Measurements from ENCODE around the gene BRINP1.

BRINP1 gene

DNA sequence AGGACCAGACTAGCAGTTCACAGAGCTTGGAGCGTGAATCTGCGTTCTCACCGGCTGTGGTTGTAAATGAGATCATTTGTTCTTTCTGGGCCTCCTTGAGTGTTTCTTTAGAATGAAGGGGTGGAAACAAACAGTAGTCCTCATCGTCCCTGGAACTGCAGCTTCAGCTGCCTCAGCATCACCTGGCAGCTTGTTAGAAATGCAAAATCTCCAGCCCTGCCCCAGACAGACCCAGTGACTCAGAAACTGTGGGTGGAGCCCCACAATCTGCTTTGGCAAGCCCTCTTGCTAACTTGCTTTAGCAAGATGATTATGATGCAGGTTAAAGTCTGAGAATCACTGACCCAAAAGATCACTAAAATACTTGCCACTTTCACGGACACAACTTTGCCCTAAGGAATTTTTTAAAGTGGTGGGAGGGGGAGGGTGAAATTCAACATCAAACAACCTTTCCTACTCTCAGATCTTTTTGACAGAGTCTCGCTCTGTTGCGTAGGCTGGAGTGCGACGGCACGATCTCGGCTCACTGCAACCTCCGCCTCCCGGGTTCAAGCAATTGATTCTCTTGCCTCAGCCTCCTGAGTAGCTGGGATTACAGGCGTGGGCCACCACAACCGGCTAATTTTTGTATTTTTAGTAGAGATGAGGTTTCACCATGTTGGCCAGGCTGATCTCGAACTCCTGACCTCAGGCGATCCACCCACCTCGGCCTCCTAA is 86.0 kb downstream of the BRINP1 start:
- no peak for DNase-seq (ENCODE audit: low read depth, low spot score)
- no peak overlapping the region for H3K27ac ChIP-seq

DNA sequence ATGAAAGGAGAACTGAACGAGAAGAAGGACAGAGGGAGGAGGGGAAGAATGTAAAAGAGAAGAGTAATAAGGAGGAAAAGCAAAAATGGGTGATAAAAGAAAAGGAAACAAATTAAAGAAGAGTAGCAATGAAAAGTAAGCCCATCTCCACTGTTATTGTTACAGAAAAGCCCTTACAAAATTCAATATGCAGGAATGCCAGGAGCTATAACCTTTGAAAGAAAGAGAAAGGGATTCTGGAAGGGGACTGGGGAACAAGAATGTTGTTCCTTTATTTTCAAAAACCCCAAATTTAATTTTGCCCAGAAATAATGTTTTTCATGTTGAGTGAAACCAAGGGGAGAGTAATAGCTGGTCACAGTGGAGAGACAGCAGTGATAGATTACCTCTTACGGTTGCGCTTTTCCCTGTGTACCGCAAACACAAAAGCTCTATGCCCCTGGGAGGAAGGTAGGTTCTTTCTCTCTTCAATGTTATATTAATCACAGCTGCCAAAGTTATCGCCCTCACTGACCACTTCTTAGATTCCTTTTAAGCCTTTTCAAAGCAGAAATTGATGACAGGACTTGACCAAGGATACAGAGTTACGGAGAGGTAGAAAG is 86.7 kb downstream of the BRINP1 start:
- H3K27ac ChIP-seq: no peak overlapping the region
- no peak for DNase-seq (ENCODE audit: low read depth, low spot score)

DNA sequence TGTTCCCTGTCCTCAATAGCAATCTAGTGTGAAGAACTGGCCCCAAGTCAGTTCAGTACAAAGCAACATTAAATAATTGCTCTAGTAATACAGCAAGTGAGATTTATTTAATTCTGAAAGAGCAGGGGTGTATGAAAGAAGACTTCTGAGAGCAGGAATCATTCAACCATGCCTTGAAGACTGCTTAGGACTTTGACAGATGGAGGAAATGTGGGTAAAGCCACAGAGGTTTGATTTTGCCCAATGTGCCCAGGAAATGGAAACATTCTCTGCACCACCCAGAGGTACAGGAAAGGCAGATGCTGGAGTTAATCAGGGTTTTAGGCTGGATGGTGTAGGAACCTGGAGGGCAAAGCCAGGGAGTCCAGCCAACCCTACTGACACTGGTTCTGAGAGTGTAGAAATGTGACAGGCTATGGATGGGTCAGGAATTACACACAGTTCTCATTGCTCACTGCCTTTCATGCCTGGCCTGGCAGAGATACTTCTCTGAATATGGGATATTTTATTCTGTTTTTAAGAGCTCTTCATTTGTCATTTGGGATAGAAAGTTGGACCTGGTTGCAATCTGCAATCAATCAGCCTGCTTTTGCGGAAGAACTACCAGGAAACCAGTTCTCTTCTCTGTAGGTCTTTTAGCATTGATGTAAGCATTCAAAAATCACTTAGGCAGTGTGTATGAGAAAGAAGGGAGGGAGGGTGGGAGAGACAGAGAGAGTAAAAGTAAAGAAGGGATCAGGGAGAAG is 88.3 kb downstream of the BRINP1 start:
- H3K27ac ChIP-seq: no peak overlapping the region
- DNase-seq (ENCODE audit: low read depth, low spot score): no peak

DNA sequence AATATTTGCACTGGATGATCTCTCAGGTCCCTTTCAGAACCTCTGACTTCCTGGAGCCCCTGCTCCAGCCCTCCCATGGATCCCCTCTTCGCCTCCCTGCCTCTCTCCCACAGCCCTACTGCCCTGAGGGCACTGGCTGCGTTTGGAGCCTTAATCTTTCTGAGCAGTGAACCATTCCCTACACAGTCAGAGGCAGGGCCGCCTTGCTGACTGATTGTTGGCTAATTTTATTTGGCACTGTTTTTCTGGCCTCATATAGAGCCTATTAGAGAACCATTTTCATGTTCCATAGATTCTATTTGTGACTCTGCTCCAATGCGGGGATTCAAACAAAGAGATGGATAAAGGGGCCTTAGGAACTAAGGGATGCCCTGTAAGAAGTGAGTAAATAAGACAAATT is 91.1 kb downstream of the BRINP1 start:
- H3K27ac ChIP-seq: no peak overlapping the region
- no peak for DNase-seq (ENCODE audit: low read depth, low spot score)

DNA sequence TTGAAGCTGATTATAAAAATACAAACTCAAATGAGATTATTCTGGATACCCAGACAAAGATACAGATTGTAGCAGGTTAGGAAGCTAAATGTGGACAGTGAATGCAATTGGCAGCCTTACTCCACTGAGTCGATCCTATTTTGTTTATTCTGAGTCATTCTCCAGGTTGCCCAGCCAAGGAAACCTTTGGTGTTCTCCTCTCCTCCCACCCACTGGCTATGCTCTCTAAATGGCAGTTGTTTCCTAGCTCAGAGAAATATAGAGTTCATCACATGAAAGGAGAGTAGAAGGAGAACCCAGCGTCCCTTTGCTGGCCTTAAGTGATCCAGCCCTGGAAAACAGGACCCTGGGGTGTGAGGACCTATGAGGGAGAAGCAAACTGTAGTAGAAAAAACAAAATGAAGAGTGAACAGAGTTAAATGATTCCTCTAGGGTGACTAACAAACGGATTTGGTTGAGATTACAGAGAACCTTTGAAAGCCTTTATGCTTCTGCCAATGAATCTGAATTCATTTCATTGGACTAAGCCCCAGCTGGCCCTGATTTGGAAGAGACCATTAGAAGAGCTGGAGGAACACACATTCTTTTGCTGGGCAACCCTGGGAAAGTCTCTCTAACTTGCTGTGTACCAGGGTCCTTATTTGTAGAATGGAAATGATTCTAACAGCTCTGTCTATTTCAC is 95.1 kb downstream of the BRINP1 start:
- peak overlapping the region; percentile 14 for H3K27ac ChIP-seq
- no peak for DNase-seq (ENCODE audit: low read depth, low spot score)

DNA sequence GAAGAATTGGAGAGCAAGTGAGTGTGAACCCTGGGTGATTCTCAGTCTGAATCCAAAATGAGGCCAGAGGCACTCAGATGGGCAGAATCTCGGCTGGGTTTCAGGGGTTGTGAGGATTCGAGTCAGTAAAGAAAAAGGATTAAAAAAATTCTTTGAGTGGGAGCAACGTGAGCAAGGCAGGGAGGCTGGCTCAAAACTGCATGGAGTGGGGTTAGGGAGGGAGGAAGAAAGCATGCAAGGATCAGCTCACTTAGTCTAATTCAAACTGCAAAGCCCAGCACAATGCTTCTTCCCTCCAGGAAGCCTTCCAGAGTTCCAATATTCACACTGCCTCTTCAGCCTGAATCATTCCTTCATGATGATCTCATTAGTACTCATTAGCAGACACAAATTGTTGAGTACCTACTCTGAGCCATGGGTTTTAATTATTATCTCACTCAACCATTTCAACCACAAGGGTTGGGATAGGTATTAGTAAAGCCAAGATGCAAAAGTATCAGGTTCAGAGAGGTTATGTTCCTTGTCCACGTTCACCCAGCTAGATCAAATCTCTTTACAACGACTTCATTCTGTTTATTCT is 95.8 kb downstream of the BRINP1 start:
- no peak for DNase-seq (ENCODE audit: low read depth, low spot score)

DNA sequence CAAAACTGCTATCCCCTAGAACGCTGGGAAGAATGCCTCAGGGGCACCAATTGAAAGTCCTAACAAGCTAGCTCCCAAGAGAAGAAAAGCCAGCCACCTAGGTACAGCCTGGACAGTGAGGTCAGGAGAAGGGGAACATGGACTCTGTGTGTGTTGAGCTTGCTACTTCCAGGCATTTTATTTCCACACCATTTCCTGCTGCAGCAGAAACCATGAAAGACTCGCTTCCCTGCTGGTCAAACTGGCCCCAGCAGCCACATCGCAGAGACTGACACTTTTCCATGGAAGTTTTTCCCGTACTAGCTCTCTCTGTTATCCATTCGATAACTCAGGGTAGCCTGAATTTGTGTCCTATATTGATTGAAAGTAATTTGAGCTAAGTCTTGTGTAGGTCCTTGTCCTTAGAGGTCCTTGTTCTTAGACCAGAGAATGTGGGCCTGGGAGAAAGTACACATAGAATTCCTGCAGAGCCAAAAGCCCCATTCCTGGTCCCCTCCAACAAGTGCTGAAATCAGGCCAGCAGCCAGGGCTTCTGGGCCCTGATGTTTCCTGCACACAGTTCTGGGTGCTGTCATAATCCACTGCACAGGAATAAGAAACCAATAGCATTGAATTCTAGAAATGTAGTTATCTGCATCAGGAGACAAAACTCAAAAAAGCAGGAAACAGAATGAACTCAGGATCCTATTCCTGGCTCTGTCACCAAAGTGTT is 96.6 kb downstream of the BRINP1 start:
- no peak overlapping the region for H3K27ac ChIP-seq
- no peak for DNase-seq (ENCODE audit: low read depth, low spot score)

More for the DNA sequence above, 95.8 kb downstream of the BRINP1 start:
- peak overlapping the region; percentile 14 for H3K27ac ChIP-seq

DNA sequence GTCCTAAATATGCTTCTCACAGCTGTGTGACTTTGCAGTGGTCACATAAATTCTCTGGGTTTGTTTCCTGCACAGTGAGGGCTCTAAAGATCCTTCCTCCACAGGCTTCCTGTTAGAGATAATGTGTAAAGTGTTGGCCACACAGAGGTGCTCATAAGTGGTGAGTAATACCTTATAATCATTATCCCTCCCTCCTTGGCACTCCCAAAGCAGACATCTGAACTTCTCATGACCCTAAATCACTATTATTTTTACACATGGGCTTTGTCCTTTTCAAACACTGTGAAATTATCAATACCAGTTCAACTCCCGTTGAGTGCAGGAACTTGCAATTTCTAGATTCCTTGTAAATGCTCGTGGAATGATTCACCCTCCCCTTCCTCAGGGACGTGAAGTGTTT is 100.2 kb downstream of the BRINP1 start:
- no peak overlapping the region for H3K27ac ChIP-seq
- DNase-seq (ENCODE audit: low read depth, low spot score): peak; percentile 51

DNA sequence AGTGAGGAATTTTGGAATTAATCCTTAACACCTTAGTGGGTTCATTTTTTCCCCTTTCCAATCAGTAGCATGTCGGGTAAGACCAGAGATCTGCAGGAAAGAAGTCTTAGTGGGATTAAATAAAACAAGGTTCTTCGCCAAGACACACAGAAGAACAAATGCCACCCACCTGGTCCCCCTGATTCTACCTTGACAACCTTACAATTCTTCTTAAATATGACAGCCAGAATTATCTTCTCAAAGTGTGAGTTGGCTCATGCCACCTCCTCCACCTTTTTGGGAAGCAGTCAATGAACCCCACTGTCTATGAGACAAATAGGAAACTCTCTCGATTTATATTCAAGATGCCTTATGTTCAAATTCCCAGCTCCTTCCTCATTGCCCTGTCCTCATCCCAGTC is 105.1 kb downstream of the BRINP1 start:
- no peak overlapping the region for H3K27ac ChIP-seq
- no peak for DNase-seq (ENCODE audit: low read depth, low spot score)

DNA sequence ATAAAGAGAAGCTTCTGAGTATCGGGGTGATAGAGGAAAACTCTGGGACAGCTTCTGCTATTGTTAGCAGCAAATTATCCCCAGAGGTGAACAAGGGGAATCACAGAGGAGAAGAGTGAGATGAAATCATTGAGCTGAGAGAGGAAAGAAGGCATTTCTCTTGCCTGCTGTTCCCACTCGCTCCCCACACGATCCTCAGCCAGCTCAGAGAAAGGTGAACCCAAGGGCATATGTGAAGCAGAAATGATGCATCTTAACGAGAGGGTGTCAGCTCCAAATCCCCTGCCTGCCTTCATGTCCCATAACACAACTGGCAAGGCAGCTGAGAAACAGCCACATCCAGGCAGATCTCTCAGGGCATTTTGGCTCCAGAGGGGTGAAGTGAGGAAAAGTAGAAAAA is 111.6 kb downstream of the BRINP1 start:
- no peak for DNase-seq (ENCODE audit: low read depth, low spot score)
- no peak overlapping the region for H3K27ac ChIP-seq

DNA sequence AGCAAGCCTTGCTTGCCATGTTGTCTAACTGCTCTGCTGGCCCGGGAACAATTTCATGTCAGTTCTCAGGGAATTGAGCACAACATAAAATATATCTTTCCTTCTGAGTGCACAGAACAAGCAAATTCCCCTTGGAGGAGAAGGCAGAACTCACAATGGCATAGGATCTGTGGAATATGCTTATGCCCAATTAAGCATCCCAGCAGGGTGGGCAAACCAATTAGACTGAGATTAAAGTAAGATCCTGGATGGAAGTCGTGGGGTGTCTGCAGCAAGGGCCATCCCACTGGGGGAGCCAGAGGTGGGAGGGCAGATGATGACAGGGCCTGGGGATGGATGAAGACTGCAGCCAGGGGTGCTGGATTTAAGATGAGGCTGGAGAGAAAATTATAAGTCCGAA is 114.1 kb downstream of the BRINP1 start:
- no peak for DNase-seq (ENCODE audit: low read depth, low spot score)
- H3K27ac ChIP-seq: no peak overlapping the region

DNA sequence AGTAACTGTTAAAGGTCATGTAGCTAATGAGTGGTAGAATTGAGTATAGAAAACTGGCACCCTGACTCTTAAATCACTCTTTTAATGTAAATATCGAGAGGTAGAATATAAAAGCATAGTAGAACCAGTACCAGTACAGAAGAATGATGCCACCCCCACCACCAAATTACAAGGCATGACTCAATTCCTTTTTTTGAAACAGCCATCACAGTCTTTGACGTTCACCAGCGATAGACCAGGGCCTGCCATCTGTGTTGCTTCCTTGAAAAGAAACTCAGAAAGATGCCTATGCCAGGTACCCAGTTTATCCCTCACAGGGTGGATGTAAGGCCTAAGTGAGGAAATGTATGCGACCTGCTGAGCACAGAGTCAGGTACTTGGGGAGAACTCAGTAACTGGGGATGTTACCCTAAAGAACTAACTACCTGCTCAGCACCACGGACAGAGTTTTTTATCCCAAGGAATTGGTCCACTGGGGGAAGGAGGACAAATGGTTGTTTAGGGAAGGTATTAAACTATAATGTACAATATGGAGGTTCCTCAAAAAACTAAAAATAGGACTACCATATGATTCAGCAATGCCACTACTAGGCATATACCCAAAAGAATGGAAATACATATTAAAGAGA is 116.5 kb downstream of the BRINP1 start:
- DNase-seq (ENCODE audit: low read depth, low spot score): no peak
- H3K27ac ChIP-seq: no peak overlapping the region

DNA sequence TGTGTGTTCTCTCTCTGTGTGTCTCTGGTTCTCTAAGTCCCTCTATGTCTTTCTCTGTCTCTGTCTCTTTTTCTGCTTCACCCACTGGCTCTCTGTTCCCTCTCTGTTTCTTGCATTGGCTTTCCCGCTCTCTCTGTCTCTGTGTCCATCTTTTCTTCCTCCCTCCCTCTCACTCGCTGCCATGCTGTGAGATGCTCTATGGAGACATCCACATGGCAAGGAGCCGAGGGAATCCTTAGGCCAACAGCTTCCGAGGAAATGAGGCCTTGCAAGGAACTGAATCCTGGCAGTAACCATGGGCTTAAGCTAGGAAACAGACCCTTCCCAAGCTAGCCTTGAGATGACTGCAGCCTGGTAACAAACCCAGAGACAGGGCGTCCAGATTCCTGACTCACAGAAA is 117.3 kb downstream of the BRINP1 start:
- no peak for DNase-seq (ENCODE audit: low read depth, low spot score)
- H3K27ac ChIP-seq: no peak overlapping the region

DNA sequence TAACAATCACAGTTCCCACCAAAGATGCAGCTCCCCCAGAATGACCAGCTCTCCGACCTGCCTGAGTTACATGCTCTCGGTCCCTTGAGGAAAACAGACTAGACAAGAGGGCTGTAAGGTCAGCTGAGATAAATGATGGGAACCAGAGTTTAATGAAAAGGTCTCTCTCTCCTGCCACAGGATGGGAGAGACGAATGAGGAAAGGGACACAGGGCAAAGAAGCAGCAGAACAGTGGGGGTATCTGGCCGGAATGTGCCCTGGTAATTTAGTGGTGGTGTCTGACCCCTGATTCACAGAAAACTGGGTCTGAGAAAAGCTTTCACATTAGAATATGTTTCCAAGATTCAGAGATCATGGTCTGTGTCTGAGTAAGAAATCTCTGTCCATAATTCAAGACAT is 118.5 kb downstream of the BRINP1 start:
- H3K27ac ChIP-seq: no peak overlapping the region
- DNase-seq (ENCODE audit: low read depth, low spot score): no peak

DNA sequence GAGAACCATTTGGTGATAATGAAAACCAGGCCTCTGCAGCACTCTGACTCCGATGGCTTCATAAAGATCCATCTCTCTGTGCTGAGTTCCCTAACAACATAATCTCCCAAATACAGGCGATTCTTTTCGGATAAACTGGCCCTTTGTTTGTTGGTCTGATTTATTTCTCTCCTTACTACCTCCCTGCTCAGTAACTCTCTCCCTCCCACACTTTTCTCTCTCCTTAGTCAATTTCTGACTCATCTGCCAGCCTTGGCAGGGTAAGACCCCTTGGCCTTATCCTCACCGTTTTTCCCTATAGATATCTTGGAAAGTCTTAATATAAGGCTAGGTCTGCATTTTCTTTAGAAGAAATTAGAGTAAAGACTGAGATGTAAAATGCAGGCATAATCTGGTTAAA is 128.7 kb downstream of the BRINP1 start:
- DNase-seq (ENCODE audit: low read depth, low spot score): no peak
- no peak overlapping the region for H3K27ac ChIP-seq

DNA sequence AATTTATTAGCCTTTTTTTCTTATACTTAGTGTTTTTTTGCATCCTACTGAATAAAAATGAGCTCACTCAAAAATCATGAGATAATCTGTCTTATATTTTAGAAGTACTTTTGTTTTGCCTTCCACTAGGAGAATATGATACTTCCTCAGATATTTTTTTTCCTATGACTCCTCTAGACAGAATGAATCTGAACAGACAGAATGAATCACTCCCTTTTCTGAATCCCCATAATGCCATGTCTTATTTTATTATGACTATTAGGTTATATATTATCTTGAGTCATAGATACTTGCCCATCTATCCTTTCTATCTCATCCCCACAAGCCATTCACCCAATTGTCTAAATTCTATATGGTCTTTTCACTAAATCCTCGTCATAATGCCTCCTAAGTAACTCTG is 134.6 kb downstream of the BRINP1 start:
- peak; percentile 14 for DNase-seq (ENCODE audit: low read depth, low spot score)
- H3K27ac ChIP-seq: no peak overlapping the region

DNA sequence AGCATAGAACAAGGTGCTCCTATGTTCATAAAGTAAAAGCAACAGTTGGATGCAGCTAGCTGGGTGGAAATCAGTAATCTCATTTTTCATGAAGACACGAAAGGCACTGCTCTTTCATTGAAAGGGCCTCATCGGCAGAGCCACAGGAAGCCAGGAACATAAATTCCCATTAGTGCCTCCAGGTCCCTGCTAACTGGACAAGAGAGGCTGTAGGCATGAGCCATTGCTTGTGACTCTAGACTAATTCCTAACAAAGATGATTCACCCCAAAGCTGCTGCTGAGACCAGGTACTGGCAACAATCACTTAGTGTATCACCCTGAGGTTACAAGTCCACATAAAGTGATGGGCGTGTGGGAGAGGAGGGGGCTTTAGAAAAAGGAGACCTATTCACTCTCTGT is 141.8 kb downstream of the BRINP1 start:
- DNase-seq (ENCODE audit: low read depth, low spot score): no peak
- no peak overlapping the region for H3K27ac ChIP-seq

DNA sequence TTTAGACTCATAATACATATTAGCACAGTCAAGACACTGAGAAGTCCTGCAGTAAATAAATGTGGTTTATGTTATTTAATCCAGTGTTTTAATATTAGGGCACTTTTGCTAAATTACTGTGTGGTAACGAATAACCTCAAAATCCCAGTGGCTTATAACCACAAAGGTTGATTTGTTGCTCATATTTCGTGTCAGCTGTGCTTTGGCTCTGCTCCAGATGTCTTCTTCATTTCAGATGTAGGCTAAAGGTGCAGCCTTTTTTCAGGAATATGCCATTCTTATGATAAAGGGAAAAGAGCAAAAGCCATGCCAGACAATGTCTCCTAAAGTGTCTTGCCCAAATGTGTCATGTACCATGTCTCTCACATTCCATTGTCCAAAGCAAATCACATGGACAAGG is 144.8 kb downstream of the BRINP1 start:
- DNase-seq (ENCODE audit: low read depth, low spot score): no peak
- H3K27ac ChIP-seq: no peak overlapping the region

DNA sequence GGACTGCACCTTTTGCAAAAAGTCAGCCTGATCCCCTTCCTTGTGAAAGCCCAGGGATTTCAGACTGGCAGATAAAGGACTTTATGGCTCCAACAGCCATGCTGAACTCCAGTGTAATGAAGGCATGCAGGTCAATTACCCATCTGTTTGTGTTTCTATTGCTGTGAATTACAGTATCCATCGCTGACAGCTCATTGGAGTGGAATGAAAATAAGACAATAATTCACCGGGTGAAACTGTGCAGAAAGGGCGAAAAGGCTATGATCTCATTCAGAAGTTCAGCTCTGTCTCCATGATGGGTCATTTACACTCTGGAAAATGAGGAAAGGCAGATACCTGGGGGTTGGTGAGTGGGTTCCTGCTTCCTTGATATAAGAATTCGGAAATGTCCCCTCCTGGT is 148.0 kb downstream of the BRINP1 start:
- DNase-seq (ENCODE audit: low read depth, low spot score): no peak
- H3K27ac ChIP-seq: no peak overlapping the region

DNA sequence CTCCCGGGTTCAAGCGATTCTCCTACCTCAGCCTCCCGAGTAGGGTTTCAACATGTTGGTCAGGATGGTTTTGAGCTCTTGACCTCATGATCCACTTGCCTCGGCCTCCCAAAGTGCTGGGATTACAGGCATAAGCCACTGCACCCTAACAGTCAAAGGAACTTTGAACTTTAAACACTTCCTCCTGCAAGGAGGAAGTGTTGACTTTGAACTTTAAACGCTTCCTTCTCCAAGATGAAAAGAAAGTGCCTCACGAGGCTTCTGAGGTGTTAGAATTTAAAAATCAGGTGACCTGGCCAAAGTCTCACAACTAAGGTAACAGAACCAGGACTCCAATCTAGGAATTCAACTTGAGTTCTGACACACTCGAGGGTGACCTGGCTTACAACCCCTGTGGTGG is 150.9 kb downstream of the BRINP1 start:
- DNase-seq (ENCODE audit: low read depth, low spot score): no peak
- no peak overlapping the region for H3K27ac ChIP-seq

Measured in epithelial cell of prostate (primary cell).